HepG2 (cell line): ENCODE data around the gene PMM2. TPM values are rescaled to one million over a fixed set of nuclear protein-coding genes. Genes with fewer than 3 reads are reported as not detected.
A peak's percentile ranks its signal among the peaks of the same experiment; 100 is the strongest.

Source experiments
- E2F2 ChIP-seq: sonication (generic); formaldehyde crosslinking; IDR thresholded peaks from 2 replicates; pipeline ENCODE4 v1.4.0; 2020; ENCODE audit warnings: missing genetic modification reagents, borderline replicate concordance
- NFE2L1 ChIP-seq: sonication (generic); formaldehyde crosslinking; IDR thresholded peaks from 2 replicates; pipeline ENCODE4 v1.4.0; 2020; ENCODE audit warnings: missing genetic modification reagents, mild to moderate bottlenecking, borderline replicate concordance
- PRDM15 ChIP-seq: sonication (generic); formaldehyde crosslinking; IDR thresholded peaks from 2 replicates; pipeline ENCODE4 v1.4.0; 2020; ENCODE audit warnings: missing genetic modification reagents
- REL ChIP-seq: sonication (generic); formaldehyde crosslinking; conservative IDR thresholded peaks from 2 replicates; pipeline ENCODE4 v1.8.0; 2022; ENCODE audit warnings: mild to moderate bottlenecking, missing genetic modification reagents, moderate library complexity
- SOX6 ChIP-seq, 2 experiments: fragments of 450-650 bp in 1 of 2; sonication (generic) in 1 of 2; formaldehyde crosslinking in 1 of 2; IDR thresholded peaks; 2 replicates each; pipeline versions ENCODE4 v1.4.0 to v1.6.1; 2017 to 2020; ENCODE audit warnings: antibody characterized with exemption in 1 of 2, mild to moderate bottlenecking in 1 of 2, missing genetic modification reagents in 1 of 2
- ZNF326 ChIP-seq: sonication (generic); formaldehyde crosslinking; IDR thresholded peaks from 2 replicates; pipeline ENCODE4 v1.4.0; 2020; ENCODE audit warnings: missing genetic modification reagents, borderline replicate concordance
- ZNF503 ChIP-seq: sonication (generic); formaldehyde crosslinking; IDR thresholded peaks from 2 replicates; pipeline ENCODE4 v1.4.0; 2020; ENCODE audit warnings: missing genetic modification reagents
- ZNF609 ChIP-seq: sonication (generic); formaldehyde crosslinking; IDR thresholded peaks from 2 replicates; pipeline ENCODE4 v1.4.0; 2020; ENCODE audit warnings: mild to moderate bottlenecking, missing genetic modification reagents, borderline replicate concordance
- ZNF619 ChIP-seq: sonication (generic); formaldehyde crosslinking; IDR thresholded peaks from 2 replicates; pipeline ENCODE4 v1.4.0; 2020; ENCODE audit warnings: mild to moderate bottlenecking, missing genetic modification reagents
- ZNF672 ChIP-seq: sonication (generic); formaldehyde crosslinking; IDR thresholded peaks from 2 replicates; pipeline ENCODE4 v1.8.1; 2022; ENCODE audit warnings: missing genetic modification reagents
- ZNF746 ChIP-seq: sonication (generic); formaldehyde crosslinking; IDR thresholded peaks from 2 replicates; pipeline ENCODE4 v1.8.0; 2022; ENCODE audit warnings: mild to moderate bottlenecking, missing genetic modification reagents
- polyA plus RNA-seq, 8 experiments: library from polyadenylated mRNA; depleted of rRNA in 3 of 8; stranded (reverse) in 7 of 8; unstranded in 1 of 8; fragments of >200 nt; fragmentation: Illumina TruSeq in 4 of 8; extraction: Trizol in 4 of 8; gene quantifications; 2 replicates each; pipeline versions ENCODE4 v1.2.1 to v1.2.3, GENCODE V29; 2011 to 2016; ENCODE audit warnings: low read depth in 4 of 8, missing spikeins in 1 of 8, mixed read lengths in 1 of 8; ENCODE audit not compliant: insufficient read depth in 1 of 8
- total RNA-seq, 5 experiments: library from RNA; depleted of rRNA; stranded (reverse); fragments of >200 nt; fragmentation: Illumina TruSeq; extraction: Trizol; gene quantifications; 2 replicates each; pipeline ENCODE4 v1.2.3, GENCODE V29; 2016; ENCODE audit warnings: low read depth in 1 of 5
- TF ChIP-seq, protein P1 (sequence below): sonication (generic); formaldehyde crosslinking; IDR thresholded peaks from 2 replicates; pipeline ENCODE4 v1.8.0; 2022; ENCODE audit warnings: missing genetic modification reagents, low read depth, mild to moderate bottlenecking, borderline replicate concordance
- TF ChIP-seq, protein P2 (sequence below): sonication (generic); formaldehyde crosslinking; IDR thresholded peaks from 2 replicates; pipeline ENCODE4 v1.8.1; 2023; ENCODE audit warnings: missing genetic modification reagents, inconsistent platforms, borderline replicate concordance

Gene PMM2
- total and polyA plus RNA-seq, 2 of the 13 experiments (the other 11 are each of a cell fraction or from before 2014, with no cell fraction given), result 52.2 to 93.7 TPM

- TF ChIP-seq ZNF619 (CRISPR knock-in tag), result no peak
- TF ChIP-seq ZNF609 (CRISPR knock-in tag), result peak; percentile 52; the same call in 1 of the 2 replicates
- no peak for TF ChIP-seq ZNF672 (CRISPR knock-in tag)
- TF ChIP-seq PRDM15 (CRISPR knock-in tag), result no peak
- no peak for TF ChIP-seq E2F2 (CRISPR knock-in tag)
- TF ChIP-seq, protein P1, sequence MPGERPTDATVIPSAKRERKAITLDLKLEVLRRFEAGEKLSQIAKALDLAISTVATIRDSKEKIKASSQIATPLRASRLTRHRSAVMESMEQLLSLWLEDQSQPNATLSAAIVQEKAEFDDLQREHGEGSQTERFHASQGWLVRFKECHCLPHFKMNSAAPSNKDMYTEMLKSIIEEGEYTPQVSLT (CRISPR knock-in tag), result no peak; the same call in 1 of the 2 replicates
- no peak for TF ChIP-seq REL (CRISPR knock-in tag)
- TF ChIP-seq, protein P2, sequence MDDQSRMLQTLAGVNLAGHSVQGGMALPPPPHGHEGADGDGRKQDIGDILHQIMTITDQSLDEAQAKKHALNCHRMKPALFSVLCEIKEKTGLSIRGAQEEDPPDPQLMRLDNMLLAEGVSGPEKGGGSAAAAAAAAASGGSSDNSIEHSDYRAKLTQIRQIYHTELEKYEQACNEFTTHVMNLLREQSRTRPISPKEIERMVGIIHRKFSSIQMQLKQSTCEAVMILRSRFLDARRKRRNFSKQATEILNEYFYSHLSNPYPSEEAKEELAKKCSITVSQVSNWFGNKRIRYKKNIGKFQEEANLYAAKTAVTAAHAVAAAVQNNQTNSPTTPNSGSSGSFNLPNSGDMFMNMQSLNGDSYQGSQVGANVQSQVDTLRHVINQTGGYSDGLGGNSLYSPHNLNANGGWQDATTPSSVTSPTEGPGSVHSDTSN (CRISPR knock-in tag), result no peak
- TF ChIP-seq SOX6 (IDR thresholded peaks at IDR 0.05), result no peak
- peak; percentile 87 for TF ChIP-seq SOX6 (CRISPR knock-in tag; IDR thresholded peaks at IDR 0.05)
- TF ChIP-seq ZNF503 (CRISPR knock-in tag), result 0 out of 2 replicates have a peak, but pooled peaks have one; percentile 55
- peak; percentile 36; the same call in 1 of the 2 replicates for TF ChIP-seq ZNF326 (CRISPR knock-in tag)
- TF ChIP-seq NFE2L1 (CRISPR knock-in tag), result no peak
- TF ChIP-seq ZNF746 (CRISPR knock-in tag), result peak; percentile 93
Observed at GRCh38 chr16:8866118-8866883, 68.7 kb downstream of the PMM2 start (continued).
